ENCODE results near the gene SV2C.

DNA sequence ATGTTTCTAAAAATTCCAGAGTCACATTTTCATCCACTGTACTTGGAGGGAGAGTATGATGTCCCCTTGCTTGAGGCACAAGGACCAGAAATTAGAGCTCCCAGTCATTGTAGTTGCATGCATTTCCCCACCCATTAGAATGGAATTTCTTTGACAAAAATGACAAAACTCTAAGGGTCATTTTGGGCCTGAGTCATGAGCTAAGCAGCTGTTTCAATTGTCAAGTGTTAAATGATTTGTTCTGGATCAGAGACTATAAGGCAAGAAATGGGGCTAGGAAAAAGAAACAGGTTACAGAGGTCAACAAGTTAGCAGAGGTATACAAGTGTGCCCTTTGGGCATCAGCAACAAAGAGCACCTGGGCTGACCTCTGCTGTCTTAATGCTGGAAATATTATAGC is 188.7 kb downstream of the SV2C start:
- no peak for TF ChIP-seq EP300 (IDR thresholded peaks at IDR 0.05)
- TF ChIP-seq, protein P1, sequence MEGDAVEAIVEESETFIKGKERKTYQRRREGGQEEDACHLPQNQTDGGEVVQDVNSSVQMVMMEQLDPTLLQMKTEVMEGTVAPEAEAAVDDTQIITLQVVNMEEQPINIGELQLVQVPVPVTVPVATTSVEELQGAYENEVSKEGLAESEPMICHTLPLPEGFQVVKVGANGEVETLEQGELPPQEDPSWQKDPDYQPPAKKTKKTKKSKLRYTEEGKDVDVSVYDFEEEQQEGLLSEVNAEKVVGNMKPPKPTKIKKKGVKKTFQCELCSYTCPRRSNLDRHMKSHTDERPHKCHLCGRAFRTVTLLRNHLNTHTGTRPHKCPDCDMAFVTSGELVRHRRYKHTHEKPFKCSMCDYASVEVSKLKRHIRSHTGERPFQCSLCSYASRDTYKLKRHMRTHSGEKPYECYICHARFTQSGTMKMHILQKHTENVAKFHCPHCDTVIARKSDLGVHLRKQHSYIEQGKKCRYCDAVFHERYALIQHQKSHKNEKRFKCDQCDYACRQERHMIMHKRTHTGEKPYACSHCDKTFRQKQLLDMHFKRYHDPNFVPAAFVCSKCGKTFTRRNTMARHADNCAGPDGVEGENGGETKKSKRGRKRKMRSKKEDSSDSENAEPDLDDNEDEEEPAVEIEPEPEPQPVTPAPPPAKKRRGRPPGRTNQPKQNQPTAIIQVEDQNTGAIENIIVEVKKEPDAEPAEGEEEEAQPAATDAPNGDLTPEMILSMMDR (IDR thresholded peaks at IDR 0.05), result no peak
- TF ChIP-seq POLR2A (IDR thresholded peaks at IDR 0.05), result no peak
- TF ChIP-seq POLR2AphosphoS5 (IDR thresholded peaks at IDR 0.05), result no peak

All from sigmoid colon (tissue), 4 donors.